ENCODE data around the gene ATRIP.

Gene ATRIP

GRCh38 chr3:48406443-48407431 is 39.8 kb upstream of the ATRIP start:
- H3K27ac Mint-ChIP-seq, result no peak overlapping the region
- H3K9me3 Mint-ChIP-seq (ENCODE audit: low read depth), result no peaks in the 10 kb centered on the region
- H3K4me1 Mint-ChIP-seq (ENCODE audit: low read depth), result no peaks in the 10 kb centered on the region
- H3K36me3 Mint-ChIP-seq, result no peaks in the 10 kb centered on the region
- H3K27me3 Mint-ChIP-seq, result no peaks in the 10 kb centered on the region
- H3K4me3 Mint-ChIP-seq, result no peak overlapping the region

- H3K4me1 Mint-ChIP-seq (ENCODE audit: low read depth), result no peaks in the 10 kb centered on the region
- H3K27me3 Mint-ChIP-seq, result no peaks in the 10 kb centered on the region
- no peak overlapping the region for H3K4me3 Mint-ChIP-seq
- no peaks in the 10 kb centered on the region for H3K36me3 Mint-ChIP-seq
- H3K9me3 Mint-ChIP-seq (ENCODE audit: low read depth), result no peaks in the 10 kb centered on the region
- no peak overlapping the region for H3K27ac Mint-ChIP-seq
Observed at GRCh38 chr3:48407542-48408099, 38.9 kb upstream of the ATRIP start.

DNA sequence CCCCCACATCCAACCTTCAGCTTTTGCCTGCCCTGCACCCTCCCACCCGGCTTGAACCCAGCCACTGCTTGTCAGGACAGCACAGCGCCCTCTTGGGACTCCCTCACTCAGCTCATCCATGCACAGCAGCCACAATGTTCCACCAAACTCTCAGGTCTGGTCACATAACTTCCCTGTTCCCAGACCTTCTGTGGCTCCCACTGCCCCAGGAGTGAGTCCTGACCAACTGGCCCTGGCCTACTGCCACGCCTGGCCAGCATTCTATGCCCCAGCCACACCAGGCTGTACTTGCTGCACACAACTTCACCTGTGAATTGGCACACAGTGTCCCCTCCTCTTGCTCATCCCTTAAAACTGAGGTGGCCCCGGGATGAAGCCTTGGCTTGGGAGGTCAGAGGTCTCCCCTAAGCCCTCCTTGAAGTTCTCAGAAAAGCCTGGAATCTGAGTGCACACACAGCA is 37.7 kb upstream of the ATRIP start:
- no peak overlapping the region for H3K4me3 Mint-ChIP-seq
- no peaks in the 10 kb centered on the region for H3K9me3 Mint-ChIP-seq (ENCODE audit: low read depth)
- H3K27ac Mint-ChIP-seq, result no peak overlapping the region
- no peaks in the 10 kb centered on the region for H3K27me3 Mint-ChIP-seq
- H3K36me3 Mint-ChIP-seq, result no peaks in the 10 kb centered on the region
- H3K4me1 Mint-ChIP-seq (ENCODE audit: low read depth), result no peaks in the 10 kb centered on the region

DNA sequence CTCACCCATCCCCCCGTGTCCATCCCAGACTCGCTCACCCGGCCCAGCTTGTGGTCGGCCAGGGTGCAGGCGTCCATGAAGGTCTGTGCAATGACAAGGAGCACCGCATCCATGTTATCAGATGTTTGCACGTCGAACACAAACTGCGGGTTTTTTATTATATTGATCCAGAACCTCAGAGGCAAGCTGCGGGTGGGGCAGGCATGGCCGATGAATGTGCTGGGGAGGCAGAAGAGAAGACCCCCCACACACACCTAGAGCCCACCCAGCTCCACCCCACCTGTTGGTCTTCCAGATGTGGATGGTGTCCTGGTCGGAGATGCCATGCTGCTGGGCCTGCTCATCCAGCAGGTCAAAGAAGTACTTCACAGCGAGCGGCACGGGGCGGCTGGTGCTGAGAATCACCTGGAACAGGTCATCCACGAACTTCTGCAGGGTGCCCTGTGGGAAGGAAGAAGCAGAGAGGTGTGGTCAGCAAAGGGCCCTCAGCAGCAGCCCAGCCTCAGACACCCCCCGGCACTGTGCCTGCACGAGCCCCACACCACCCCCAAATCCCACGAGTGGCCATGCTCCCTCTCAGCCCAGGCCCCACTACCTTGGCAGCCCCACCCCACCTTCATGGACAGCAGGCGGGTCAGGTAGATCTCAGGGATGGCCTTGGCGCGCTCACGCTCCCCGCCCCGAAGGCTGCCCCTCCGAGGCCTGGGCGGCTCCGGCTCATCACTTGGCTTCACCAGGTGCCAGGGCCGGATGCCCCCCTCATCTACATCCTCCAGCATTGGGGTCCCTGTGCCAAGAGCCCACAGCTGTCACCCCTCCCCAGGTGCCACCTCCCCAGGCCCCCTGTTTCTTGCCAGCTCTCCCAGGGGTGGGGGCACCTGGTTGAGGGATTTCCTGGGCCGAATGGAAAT is 37.0 kb upstream of the ATRIP start:
- Mint-ChIP-seq H3K27me3 (no peaks in the 10 kb centered on the region), H3K36me3 (no peaks in the 10 kb centered on the region), H3K4me1 (ENCODE audit: low read depth) (no peaks in the 10 kb centered on the region), H3K9me3 (ENCODE audit: low read depth) (no peaks in the 10 kb centered on the region), H3K27ac (no peak overlapping the region), H3K4me3 (no peak overlapping the region)

DNA sequence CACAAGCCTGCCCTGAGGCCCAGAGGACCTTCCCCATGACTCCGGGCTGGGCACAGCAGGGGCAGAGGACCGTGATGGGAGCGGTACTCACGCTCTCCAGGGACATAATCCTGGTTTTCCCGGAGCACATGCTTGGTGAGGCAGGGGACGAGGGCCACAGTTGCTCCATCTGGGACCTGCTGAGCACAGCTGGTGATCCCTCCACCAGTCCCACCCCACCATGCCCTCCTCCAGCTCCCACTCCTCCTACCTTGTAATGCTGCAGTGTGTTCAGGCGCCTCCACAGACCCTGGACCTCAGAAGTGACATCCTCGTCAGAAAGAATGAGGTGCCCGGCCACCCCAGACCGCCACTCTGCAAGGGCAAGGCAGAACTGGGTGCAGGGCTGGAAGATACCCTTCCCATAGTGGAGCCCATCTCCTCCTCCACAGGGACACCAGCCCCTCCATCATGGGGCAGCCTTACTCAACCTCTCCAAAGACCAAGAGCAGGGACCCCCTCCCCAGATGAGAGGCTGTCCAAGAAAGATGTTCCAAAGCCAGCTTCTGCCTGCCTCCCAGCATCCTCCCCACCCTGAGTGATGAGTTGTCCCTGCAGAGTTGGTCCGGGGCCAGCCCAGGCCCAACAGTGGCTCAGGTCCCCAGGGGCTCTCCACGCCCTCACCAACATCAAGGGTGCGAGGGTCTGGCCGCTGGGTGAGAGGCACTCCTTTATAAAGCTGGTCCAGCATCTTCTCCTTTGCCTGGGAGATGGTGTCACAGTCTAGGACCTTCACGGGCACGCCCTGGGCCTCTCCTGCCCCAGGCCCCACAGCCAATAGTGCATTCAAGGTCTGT is 36.1 kb upstream of the ATRIP start:
- Mint-ChIP-seq H3K27ac (no peak overlapping the region), H3K4me3 (no peak overlapping the region), H3K9me3 (ENCODE audit: low read depth) (no peaks in the 10 kb centered on the region), H3K27me3 (no peaks in the 10 kb centered on the region), H3K36me3 (no peaks in the 10 kb centered on the region), H3K4me1 (ENCODE audit: low read depth) (no peaks in the 10 kb centered on the region)

DNA sequence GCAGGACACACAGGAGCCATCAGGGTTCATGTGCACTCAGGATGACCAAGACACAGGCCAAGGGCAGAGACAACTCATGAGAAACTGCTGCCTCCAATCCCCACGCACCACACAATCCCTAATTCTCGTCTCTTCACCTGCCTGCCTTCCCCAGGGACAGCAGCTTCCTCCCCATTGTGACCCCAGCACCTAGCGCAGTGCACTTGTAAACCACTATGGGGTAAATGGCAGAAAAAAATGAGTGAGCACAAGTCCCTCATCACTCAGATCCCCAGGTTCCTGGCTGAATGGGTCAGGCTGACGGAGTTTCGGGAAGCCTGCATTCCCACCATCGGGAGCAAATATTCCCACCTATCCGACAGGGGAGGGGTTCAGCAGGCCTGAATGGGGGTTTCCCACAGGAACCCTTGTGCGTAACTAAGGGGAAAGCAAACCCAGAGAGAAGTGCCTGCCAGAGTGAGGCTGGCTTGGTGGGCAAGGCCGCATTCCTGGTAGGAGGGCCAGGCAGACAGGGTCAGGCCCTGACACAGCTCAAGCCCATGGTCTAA is 35.4 kb upstream of the ATRIP start:
- H3K4me1 Mint-ChIP-seq (ENCODE audit: low read depth), result no peaks in the 10 kb centered on the region
- H3K9me3 Mint-ChIP-seq (ENCODE audit: low read depth), result no peaks in the 10 kb centered on the region
- no peaks in the 10 kb centered on the region for H3K27me3 Mint-ChIP-seq
- no peaks in the 10 kb centered on the region for H3K36me3 Mint-ChIP-seq
- H3K4me3 Mint-ChIP-seq, result no peak overlapping the region
- H3K27ac Mint-ChIP-seq, result no peak overlapping the region

GRCh38 chr3:48411606-48412374 is 34.7 kb upstream of the ATRIP start:
- no peaks in the 10 kb centered on the region for H3K27me3 Mint-ChIP-seq
- no peak overlapping the region for H3K27ac Mint-ChIP-seq
- no peaks in the 10 kb centered on the region for H3K36me3 Mint-ChIP-seq
- no peaks in the 10 kb centered on the region for H3K4me1 Mint-ChIP-seq (ENCODE audit: low read depth)
- no peaks in the 10 kb centered on the region for H3K9me3 Mint-ChIP-seq (ENCODE audit: low read depth)
- no peak overlapping the region for H3K4me3 Mint-ChIP-seq

DNA sequence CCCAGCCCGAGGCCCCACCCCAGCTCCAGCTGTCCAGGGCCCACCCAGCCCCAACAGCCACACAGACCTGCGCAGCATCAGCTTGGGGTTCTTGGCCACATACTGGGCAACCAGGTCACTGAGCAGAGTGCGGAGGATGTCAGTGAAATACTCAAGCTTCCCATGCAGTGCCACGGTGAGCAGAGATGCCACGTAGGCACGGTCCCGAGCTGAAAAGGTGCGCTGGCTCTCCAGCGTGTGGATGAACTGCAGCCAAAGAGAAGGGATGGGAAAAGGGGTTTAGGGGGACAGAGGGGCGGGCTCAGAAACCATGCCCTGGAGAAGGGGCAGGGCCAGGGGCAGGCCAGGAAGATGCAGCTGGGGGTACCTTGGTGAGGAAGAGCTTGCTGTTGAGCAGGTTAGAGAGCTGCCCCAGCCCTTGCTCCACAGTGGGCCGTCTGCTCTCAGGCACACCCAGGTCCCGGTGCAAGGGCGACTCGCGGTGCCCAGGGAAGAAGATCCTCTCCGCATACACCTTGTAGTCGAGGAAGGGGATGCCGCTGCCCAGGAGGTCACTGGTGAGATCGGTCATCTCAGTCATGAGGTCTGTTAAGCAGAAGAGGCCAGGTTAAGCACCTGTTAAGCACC is 34.0 kb upstream of the ATRIP start:
- no peaks in the 10 kb centered on the region for H3K9me3 Mint-ChIP-seq (ENCODE audit: low read depth)
- H3K4me1 Mint-ChIP-seq (ENCODE audit: low read depth), result no peaks in the 10 kb centered on the region
- H3K36me3 Mint-ChIP-seq, result no peaks in the 10 kb centered on the region
- H3K4me3 Mint-ChIP-seq, result no peak overlapping the region
- no peaks in the 10 kb centered on the region for H3K27me3 Mint-ChIP-seq
- no peak overlapping the region for H3K27ac Mint-ChIP-seq

DNA sequence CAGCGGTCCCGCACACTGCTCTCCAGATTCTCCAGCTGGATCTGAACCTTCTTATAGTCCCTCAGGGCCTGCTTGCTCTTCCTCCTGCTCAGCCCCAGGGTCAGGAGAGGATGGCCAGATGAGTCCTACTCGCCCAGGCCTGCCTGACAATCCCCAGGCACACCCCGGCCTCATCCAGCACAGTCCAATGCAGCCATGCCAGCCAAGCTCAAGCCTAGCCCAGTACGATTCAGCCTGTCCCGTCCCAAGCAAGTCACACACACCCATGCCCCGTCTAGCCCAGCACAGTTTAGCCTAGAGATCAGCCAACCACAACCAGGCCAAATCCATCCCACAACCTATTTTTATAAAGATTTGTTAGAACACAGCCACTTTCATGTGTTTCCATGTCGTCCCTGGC is 33.5 kb upstream of the ATRIP start:
- H3K27me3 Mint-ChIP-seq, result no peaks in the 10 kb centered on the region
- H3K4me1 Mint-ChIP-seq (ENCODE audit: low read depth), result no peaks in the 10 kb centered on the region
- H3K27ac Mint-ChIP-seq, result no peak overlapping the region
- no peaks in the 10 kb centered on the region for H3K36me3 Mint-ChIP-seq
- no peak overlapping the region for H3K4me3 Mint-ChIP-seq
- no peaks in the 10 kb centered on the region for H3K9me3 Mint-ChIP-seq (ENCODE audit: low read depth)

DNA sequence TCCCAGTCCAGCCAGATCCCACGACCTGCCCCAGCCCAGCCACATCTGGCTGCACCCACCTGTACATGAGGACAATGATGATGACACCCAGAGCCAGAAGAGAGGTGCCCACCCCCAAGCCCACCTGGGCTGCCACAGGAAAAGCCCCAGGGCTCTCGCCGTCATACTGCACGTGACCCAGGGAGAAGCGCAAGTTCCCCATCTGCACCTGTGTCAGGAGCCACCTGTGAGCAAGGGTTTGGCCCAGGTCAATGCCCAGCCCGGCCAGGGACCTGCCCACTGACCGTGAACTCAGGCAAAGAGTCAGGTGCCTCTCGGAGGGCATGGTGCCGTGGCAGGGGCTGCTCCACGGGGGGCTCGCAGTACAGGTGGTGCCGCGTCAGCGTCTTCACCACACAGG is 32.9 kb upstream of the ATRIP start:
- no peaks in the 10 kb centered on the region for H3K4me1 Mint-ChIP-seq (ENCODE audit: low read depth)
- no peaks in the 10 kb centered on the region for H3K9me3 Mint-ChIP-seq (ENCODE audit: low read depth)
- no peaks in the 10 kb centered on the region for H3K36me3 Mint-ChIP-seq
- H3K27me3 Mint-ChIP-seq, result no peaks in the 10 kb centered on the region
- H3K27ac Mint-ChIP-seq, result no peak overlapping the region
- H3K4me3 Mint-ChIP-seq, result no peak overlapping the region

- Mint-ChIP-seq H3K27me3 (no peaks in the 10 kb centered on the region), H3K4me1 (ENCODE audit: low read depth) (no peaks in the 10 kb centered on the region), H3K4me3 (no peak overlapping the region), H3K36me3 (no peaks in the 10 kb centered on the region), H3K9me3 (ENCODE audit: low read depth) (no peaks in the 10 kb centered on the region), H3K27ac (no peak overlapping the region)
Observed at GRCh38 chr3:48414376-48415250, 31.9 kb upstream of the ATRIP start.

DNA sequence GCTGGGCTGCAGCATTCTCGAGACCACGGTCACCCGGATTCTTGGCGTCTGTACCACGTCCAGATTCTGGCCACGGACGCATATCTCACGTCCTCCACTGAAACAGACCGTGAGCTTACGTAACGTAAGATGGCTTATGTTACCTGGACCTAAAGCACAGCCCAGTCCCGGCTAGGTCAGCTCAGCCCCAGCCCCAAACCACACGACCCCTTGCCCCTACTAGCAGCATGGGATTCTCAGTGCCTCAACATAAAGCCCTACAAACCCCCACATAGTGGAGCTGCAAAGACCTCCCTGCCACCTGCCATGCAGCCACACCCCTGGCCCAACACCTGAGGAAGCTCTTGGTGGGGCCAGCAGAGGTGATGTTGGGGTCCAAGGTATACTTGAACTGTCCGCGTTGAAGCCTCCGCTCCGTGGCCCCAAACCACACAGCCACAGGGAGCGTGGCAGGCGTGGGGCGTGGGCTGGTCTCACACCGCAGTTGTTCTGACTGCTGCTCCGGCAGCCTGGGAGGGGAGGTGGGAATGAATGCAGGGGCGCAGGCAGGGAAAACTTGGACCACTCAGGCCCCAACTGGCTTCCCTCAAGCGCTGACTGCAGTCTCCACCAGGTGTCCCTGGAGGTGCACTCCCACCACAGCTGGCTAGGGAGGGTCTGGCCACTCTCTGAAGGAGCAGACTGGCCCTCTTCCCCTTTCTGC is 31.1 kb upstream of the ATRIP start:
- Mint-ChIP-seq H3K36me3 (no peaks in the 10 kb centered on the region), H3K27me3 (no peaks in the 10 kb centered on the region), H3K4me1 (ENCODE audit: low read depth) (no peaks in the 10 kb centered on the region), H3K4me3 (no peak overlapping the region), H3K9me3 (ENCODE audit: low read depth) (no peaks in the 10 kb centered on the region), H3K27ac (no peak overlapping the region)

Data from activated naive CD8-positive, alpha-beta T cell (primary cell).